Stimulated activated CD4-positive, alpha-beta T cell treated with anti-CD3 and anti-CD28 coated beads, TNF-alpha, amount 100 ng/mL, for 1 hour (primary cell): ENCODE results near the gene JMJD8.
"Not testable (repeated sequence)": the region's sequence is repeated elsewhere in the genome, so short reads cannot be mapped to it uniquely, and the experiment has no call there.

Experiments
- DNase-seq, 3 donors: peaks; one replicate each; pipeline ENCODE4 v3.0.0-alpha.2; 2020; ENCODE audit warnings: low read depth in 3 of 3, low spot score in 1 of 3

The JMJD8 gene

DNA sequence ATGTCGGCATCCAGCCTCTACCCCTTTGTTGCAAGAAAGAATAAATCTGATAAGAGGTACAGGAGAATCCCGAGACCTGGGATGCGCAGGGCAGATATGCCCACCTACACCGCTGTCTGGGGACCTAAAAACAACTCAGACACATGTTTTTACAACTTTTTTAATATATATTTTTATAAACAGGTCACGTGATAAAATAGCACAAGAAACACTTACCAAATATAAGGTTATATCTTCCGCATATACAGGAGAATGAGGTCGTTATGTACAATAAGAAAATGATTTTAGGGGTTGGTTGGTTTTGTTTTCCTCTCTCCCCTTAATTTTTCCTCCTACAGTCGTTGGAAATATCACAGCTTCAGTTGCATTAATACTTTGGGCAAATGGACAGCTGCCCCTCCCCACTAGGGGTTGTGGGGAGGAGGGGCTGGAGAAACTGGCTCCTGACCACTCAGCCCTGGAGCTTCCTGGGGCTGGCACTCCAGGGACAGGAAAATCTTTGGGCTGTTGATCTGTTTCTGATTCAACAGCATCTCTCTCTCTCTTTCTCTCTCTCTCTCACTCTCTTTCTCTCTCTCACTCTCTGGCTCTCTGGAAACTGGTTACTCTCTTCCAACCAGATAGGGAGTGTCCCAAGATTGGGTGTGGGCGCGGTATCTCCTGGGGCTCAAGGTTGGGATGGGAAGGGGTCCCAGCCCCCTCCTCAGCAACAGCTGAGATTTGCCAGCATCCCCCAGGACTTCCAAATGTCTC is 8.4 kb upstream of the JMJD8 start:
- DNase-seq, result no peak

DNA sequence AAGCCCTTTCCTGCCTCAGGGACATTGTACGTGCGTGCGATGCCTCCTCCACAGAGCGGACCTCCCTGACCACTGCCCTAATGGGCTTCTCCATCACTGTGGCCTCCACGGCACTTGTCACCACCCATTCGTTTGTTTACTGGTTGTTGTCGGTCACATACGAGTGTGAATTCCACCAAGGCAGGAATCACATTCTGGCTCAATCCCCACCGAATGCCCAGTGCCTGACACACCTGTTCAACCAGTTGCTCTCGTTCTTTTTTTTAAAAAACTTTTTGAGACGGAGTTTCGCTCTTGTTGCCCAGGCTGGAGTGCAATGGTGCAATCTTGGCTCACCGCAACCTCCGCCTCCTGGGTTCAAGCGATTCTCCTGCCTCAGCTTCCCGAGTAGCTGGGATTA is 7.1 kb upstream of the JMJD8 start:
- DNase-seq, result not testable (repeated sequence)

DNA sequence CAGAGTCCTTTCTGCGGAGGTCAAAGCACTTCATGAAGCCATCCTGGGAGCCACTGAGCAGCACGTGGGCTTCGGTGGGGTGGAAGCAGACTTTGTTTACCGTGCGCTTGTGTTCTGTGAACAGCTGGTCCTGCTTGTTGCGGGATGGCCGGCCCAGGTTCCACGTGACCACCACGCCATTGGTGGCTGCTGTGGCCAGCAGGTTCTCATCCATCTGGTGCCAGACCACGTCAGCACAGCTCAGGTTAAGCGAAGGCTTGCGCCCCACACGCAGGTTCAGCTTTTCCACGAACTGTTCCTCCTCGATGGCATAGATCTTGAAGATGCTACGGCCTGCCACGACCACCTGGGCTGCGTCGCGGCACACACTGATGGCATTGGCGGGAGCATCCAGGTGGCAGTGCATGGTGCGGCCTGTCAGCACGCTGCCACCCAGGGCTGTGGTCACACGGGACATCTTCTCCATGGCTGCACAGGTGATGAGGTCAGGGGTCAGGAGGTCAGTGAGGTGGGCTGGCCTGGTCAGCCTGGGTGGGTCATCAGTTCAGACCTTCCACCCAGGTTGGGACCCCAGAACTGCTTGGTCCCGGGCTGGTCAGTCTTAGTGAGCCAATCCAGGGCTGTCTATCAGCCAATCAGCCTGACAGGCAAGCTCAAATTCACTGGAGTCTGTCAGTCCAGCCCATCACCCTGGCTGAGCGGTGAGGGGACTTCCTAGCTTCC is 5.2 kb upstream of the JMJD8 start:
- DNase-seq, result no peak

DNA sequence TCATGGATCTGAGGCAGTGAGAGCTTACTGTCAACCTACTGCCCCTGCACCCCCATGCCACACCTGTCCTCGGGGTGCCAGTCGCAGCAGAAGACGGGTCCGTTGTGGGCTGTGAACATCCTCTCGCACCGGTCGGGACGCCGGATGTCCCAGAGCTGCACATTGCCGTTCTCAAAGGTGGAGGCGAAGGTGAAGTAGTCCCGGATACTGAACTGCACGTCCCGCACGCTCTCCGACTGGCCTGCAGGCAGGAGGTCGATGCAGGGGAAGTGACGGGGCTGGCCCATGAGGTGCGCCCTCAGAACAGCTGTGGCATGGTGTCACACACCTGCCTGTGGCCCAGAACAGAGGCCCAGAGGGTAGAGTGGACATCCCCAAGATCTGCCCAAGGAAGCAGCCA is 3.4 kb upstream of the JMJD8 start:
- no peak for DNase-seq

DNA sequence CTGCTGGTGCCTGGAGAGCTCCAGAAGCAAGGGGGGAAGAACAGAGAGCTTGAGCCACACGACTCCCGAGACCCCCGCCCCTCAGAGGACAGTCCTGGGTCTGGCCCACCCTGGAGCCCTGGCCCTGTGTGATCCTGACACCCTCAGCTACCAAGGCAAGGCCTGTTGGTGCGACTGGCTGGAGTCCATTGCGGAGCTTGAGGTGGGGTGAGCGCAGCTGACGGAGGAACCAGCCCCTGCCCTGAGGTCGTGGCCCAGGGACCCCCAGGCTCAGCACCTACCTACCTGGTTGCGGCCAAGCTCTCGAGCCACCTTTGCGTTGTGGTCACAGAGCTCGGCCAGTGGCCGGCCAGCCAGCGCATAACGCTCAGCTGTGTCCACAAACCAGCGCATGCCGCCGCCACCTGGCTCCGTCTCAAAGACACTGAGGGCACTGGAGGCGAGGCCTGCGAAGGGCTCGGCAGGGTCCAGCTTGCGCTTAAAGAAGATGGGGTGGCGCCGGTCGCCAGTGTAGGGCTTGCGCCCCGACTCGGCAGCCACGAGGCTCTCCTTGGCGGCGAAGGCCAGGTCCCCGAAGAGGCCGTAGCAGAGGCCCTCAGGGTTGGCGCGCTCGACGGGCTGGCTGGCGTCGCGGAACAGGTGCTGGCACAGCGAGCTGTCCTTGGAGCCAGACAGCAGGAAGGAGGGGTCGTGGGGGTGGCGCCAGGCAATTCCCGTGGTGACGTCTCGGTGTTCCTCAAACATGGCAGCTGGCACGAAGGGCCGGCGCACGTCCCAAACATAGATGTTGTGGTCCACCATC is 2.5 kb upstream of the JMJD8 start:
- no peak for DNase-seq

DNA sequence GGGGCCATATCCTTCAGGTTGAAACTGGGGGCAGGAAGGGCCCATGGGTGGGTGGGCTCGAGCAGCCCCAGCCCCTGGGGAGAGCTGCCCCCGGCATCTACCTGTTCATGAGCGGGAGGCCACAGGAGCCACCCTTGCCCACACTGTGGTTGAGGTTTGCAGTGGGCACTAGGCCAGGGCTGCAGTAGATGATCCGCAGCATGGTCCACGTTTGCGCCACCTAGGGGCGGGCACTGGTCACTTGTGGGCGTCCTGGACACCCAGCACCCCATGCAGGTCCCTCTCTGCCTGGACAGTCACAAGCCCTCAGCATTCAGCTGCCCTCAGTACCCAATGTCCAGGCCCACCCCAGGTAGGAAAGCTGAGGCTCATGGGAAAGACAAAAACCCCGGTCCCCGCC is 1.8 kb upstream of the JMJD8 start:
- no peak for DNase-seq

DNA sequence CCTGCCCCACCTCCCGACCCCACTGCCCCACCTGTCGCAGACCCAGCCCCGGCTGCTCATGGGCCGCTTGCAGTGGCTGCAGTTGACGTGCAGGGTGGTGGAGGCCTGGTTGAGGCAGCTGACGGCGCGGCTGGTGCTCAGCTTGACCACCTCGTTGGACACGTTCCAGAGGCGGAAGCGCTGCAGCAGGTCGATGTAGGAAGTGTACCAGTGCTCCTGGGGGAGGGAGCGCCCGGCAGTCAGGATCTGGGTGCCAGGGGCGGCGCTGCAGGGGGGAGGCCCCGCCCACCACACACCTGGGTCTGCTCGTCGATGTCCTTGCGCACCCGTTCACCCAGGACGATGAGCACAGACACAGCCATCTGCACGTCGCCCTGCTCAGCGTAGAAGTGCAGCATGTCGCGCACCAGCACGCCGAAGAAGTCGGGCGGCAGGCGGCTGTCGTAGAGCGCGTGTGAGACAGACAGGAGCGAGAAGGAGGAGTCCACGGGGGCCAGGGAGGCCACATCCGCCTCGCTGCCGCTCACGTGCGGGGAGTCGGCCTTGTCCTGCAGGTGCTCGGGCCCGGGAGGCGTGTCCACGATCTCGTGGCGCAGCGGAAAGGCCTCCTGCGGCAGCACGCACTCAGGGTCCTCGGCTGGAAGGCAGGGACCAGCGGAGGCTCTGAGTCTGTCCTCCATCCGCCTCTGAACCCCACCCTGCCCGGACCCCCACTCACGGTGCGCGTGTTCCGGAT is 995 bp upstream of the JMJD8 start:
- no peak for DNase-seq

DNA sequence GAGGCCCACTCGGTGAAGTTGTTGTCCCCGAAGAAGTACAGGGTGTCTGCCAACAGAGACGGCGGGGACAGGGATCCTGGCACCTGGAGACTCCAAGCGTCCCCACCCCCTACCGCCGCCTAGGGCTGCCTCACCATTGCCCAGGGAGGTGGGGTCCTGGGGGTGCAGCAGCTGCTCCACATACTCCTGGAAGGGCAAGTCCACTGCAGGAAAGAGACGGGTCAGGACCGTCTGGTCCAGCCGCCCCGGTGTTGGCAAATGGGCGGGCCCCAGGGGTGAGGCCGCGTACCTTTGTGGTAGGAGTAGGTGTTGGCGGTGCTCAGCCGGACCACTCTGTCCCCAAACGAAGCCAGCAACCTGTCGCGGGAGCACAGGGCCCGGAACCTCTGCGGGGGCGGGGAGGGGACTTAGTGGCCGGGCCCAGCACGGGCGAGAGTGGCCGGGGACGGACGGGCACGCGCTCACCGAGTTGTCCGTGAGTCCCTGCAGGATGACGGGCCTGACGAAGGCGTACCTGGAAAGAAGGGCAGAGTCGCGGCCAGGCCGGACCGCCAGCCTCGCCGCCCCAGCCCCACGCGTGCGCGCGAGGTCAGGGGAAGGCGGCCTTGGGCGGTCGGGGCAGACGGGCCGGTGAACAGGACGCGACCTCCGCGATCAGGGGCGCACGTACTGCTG is 601 bp downstream of the JMJD8 start:
- DNase-seq, result no peak

DNA sequence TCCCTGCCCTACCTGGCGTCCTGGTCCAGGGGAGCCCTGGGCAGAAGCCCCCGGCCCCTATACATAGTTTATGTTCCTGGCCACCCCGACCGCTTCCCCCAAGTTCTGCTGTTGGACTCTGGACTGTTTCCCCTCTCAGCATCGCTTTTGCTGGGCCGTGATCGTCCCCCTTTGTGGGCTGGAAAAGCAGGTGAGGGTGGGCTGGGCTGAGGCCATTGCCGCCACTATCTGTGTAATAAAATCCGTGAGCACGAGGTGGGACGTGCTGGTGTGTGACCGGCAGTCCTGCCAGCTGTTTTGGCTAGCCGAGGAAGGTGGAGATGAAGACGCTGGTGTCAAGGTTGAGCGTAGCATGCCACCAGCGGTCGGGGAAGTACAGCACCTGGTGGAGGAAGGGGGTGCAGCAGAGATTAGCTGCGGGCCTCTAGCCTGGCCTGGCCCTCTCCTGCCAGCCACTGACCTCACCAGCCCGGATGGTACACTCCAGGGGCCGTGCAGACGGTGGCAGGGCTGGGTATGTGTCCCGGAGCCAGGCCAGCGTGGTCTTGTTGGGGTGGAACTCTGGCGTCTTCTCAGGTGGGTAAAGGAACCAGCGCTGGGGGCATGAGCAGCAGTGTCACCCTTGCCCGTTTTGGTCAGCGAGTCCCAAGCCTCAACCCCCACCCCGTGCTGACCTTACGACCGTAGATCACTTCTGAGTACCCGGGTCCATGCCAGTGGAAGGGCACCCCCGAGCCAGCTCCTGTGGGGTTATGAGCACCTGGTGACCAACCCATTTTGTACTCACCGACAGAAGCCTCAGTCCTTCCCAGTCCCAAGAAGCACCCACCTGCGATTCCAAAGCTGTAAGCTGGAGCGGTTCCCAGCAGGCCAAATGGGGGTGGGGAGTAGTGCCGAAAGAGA is 1.4 kb downstream of the JMJD8 start:
- DNase-seq, result no peak

DNA sequence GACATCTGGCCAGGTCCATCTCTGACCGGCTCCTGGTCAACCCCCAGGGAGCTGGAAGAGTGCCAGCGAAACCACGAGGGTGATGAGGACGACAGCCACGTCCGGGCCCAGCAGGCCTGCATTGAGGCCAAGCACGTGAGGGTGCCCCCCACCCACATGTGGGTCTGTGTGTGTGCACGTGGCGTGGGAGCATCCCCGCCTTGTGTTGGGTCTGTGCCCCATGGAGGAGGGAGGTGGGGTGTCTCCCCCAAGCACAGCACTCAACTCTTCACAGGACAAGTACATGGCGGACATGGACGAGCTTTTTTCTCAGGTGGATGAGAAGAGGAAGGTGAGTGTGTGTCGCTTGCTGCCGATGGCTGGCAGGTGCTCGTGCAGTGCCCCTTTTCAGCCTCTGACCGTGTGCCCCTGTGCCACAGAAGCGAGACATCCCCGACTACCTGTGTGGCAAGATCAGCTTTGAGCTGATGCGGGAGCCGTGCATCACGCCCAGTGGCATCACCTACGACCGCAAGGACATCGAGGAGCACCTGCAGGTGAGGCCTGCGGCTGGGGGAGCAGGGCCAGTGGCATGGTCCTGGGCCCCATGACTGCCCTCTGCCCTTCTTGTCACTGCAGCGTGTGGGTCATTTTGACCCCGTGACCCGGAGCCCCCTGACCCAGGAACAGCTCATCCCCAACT is 2.2 kb downstream of the JMJD8 start:
- DNase-seq, result no peak

DNA sequence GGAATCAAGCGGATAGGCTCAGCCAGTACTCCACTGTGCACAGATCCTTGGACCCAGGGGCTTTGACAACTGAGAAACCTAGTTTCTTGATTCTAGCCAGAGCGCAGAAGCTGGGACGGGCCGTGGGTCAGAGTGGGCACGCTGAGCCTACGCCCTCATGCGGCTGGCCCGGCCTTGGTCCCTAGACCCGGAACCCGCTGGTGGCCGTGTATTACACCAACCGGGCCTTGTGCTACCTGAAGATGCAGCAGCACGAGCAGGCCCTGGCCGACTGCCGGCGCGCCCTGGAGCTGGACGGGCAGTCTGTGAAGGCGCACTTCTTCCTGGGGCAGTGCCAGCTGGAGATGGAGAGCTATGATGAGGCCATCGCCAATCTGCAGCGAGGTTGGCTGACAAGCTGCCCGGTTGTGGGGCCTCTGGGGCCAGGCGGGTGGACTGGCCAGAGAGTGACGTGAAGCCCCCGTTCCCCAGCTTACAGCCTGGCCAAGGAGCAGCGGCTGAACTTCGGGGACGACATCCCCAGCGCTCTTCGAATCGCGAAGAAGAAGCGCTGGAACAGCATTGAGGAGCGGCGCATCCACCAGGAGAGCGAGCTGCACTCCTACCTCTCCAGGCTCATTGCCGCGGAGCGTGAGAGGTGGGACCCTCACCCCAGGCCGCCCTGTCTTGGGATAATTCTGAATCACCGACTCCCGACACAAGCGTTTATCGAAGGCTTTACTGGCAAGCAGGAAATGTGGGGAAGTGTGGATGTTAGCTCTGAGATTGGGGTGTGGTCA is 3.0 kb downstream of the JMJD8 start:
- no peak for DNase-seq

DNA sequence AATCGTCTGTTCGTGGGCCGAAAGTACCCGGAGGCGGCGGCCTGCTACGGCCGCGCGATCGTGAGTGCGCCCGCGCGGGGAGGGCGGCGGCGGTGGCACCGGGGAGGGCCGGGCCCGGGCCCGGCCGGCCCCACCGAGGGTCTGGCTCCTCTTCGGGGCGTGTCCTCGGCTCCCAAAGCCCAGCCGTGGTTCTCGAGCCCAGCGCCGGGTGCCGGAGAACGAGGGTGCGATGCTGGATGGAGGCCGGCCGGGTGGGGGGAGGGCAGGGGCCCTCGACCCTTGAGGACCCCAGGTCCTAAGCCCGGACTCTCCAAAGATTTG is 3.5 kb downstream of the JMJD8 start:
- no peak for DNase-seq

DNA sequence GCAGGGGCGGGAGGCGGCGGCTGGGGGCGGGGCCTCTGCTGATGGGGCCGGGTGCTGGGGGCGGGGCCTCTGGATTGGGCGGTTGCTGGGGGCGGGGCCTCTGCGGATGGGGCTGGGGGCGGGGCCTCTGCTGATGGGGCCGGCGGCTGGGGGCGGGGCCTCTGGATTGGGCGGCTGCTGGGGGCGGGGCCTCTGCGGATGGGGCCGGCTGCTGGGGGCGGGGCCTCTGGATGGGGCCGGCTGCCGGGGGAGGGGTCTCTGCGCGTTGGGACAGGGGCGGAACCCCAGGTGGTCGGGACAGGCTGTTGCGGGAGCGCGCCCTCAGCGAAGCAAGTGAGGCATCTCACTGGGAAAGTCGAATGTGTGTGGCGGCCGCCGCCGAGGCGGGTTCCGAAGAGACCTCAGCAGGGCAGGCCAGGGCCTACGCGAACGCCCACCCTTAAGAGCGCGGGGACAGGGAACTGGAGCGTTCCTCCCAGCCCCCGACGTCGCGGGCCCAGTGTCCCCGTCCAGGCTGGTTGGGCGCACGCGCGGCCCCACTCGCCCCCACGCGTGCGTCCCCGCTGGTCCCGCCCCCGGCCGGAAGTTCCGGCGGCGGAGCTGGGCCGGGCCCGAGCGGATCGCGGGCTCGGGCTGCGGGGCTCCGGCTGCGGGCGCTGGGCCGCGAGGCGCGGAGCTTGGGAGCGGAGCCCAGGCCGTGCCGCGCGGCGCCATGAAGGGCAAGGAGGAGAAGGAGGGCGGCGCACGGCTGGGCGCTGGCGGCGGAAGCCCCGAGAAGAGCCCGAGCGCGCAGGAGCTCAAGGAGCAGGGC is 4.1 kb downstream of the JMJD8 start, which contains the start of gene STUB1:
Gene STUB1, plus strand, starts transcription at position 597 of the 811 bp plus-strand sequence. Its CDS starts 116 bp downstream, at position 713.
- DNase-seq, result peak; percentile 70 to 86 (median 78)

DNA sequence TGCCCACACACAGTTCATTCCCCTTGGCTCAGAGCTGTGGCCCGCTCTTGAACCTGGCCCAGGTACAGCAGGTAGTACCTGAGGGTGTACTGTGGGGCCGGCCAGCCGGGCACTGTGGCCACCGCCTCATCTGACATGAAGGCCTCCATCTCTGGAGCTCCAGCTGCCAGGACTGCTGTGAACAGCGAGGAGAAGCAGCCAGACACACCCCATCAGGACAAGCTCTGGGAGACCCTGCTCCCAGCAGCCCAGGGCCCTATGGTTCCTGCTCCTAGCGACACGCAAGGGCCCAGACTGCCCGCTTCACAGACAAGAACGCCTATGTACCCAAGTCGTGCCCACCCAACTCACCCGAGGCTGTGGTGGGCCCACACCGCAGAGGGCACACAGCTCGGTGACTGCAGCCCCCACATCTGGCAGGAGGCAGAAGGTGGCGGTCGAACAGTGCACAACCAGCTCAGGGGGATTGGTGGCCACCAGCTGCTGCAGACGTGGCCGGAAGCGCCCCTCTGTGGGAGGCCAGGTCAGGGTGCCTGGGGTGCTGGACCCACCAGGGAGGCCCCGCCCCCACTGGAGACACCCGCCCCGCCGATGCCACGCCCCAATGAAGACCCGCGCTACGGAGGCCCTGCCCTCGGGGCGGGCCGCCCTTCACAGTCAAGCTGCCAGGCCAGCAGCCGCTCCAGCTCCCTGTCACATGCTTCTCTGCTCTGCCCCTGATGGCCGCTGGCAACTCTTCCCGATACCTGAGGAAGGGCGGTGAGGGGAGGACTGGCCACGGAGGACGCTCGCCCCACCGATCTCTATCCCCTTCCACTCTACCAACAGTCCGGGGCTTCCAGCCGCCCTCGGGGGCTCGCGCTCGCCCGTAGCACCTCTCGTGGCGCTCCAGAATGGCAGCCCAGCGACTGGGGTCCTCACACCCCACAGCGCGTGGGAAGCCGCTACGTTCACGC is 5.0 kb downstream of the JMJD8 start:
- DNase-seq, result no peak

DNA sequence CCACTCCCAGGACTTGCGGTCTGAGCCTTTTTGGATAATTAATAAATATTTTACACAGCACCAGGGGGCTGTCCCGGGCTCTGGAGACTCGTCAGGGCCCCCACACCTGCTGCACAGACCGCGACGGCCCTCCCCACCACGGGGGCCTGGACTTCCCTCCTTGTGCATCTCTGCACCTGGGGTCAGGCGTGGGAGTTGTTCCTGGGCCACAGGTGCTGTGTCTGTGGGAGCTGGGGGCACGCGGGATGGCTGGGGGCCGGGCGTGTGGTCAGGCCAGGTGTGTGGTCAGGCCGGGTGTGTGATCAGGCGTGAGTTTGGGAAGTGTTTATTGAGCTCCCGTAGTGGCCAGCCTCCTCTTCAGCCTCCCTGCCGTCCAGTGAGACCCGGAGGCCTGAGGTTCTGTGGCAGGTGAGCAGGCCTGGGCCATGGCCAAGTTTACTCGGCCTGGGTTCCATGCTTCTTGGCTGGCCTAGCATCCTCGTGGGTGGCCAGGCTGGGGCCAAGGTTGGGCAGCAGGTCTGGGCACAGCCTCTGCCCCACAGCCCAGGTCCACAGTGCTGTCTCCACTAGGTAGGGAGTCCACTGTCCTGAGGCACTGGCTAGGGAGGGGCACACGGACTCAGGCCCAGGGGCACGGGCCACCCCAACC is 5.8 kb downstream of the JMJD8 start:
- no peak for DNase-seq
